Measurements from ENCODE around the gene ZYG11A.

GRCh38 chr1:52887483-52887882 is 44.9 kb downstream of the ZYG11A start:
- TF ChIP-seq, protein P1, sequence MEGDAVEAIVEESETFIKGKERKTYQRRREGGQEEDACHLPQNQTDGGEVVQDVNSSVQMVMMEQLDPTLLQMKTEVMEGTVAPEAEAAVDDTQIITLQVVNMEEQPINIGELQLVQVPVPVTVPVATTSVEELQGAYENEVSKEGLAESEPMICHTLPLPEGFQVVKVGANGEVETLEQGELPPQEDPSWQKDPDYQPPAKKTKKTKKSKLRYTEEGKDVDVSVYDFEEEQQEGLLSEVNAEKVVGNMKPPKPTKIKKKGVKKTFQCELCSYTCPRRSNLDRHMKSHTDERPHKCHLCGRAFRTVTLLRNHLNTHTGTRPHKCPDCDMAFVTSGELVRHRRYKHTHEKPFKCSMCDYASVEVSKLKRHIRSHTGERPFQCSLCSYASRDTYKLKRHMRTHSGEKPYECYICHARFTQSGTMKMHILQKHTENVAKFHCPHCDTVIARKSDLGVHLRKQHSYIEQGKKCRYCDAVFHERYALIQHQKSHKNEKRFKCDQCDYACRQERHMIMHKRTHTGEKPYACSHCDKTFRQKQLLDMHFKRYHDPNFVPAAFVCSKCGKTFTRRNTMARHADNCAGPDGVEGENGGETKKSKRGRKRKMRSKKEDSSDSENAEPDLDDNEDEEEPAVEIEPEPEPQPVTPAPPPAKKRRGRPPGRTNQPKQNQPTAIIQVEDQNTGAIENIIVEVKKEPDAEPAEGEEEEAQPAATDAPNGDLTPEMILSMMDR (IDR thresholded peaks at IDR 0.05), result no peak
- no peak for TF ChIP-seq POLR2A (IDR thresholded peaks at IDR 0.05)
